Inflammatory macrophage treated with lipopolysaccharide for 4 hours (primary cell): Measurements from ENCODE around the gene GPR42.

Experiments
- DNase-seq: peaks from one replicate; pipeline ENCODE4 v3.0.0-alpha.2; 2020

Gene GPR42, protein sequence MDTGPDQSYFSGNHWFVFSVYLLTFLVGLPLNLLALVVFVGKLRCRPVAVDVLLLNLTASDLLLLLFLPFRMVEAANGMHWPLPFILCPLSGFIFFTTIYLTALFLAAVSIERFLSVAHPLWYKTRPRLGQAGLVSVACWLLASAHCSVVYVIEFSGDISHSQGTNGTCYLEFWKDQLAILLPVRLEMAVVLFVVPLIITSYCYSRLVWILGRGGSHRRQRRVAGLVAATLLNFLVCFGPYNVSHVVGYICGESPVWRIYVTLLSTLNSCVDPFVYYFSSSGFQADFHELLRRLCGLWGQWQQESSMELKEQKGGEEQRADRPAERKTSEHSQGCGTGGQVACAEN

DNA sequence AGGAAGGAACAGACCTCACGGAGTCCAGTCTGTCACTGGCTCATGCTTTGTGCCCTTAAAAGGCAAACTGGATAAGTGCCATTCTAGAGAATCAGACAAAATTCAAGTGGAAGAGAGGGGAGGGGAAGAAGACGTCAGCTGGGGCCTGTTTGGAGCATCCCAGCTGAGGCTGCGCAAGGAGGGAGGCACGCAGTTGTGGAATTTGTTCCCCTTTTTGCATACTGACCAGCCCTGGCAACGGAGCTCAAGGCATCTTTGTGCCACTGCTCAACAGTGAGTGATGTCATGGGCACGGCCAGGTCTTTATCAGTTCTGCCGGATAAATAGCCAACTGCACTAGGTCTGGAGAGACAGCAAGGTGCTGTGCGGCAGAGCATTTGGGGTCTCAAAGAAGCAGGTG lies at the start of gene GPR42:
TSS of gene GPR42 (plus strand) at position 347 of the 400 bp plus-strand sequence. CDS start 292 bp downstream, outside the sequence.
- no peak for DNase-seq

DNA sequence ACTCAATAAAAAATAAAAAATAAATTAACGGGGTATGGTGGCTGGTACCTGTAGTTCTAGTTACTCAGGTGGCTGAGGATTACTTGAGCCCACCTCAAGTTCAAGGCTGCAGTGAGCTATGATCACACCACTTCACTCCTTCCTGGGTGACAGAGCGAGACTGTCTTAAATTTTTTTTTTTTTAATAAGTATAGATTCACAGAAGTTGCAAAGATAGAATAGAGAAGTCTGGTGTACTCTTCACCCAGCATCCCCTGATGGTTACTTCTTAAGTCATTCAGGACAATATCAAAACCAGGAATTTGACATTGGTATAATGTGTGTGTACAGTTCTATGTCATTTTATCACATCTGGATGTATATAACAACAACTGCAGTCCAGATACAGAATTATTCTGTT lies 49.6 kb upstream of the GPR42 start:
- DNase-seq, result no peak

DNA sequence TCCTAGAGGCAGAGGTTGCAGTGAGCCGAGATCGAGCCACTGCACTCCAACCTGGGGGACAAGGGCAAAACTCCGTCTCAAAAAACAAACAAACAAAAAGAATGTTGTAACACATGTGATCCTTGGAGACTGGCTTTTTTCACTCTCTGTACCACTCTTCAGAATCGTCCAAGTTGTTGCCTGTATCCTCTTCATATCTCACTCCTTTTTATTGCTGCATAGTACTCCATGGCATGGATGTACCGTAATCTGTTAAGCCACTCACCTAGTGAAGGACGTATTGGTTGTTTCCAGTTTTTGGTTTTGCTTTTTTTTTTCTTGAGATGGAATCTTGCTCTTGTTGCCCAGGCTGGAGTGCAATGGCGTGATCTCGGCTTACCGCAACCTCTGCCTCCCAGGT lies 48.9 kb upstream of the GPR42 start:
- no peak for DNase-seq

DNA sequence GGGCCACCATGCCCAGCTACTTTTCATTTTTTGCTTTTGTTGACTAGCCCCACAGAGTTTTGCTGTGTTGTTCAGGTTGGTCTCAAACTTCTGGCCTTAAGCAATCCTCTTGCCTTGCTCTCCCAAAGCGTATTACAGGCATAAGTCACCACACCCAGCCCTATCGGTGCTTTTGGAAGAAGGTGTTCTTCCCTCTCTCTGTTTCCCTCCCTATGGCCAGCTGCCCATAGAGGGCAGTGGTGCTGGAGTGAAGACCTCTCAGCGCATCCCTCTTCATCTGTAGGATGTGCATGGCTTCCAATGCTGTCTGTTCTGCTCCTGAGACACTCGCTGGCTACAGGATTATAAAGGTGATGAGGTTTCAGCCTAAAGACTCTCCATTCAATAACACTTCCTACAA lies 43.2 kb upstream of the GPR42 start:
- DNase-seq, result peak; percentile 7

DNA sequence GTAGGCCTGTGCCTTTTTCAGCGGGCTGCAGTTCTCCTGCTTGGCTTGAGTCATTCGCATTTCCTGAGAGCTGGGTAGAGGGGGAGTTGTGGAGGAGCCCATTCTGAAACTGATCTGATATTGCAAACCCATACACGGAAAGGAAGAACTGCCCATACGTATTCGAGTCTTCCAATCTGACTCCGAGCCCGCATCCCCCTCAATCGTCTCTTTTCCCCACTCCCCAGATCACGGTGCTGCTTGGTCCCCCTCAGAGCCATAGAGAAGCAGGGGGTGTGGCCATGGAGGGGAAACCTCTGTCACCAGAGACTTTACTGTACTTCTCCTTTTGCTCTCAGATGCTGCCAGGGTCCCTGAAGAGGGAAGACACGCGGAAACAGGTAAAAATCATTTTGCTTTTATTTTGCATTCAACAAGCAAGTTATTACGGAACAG lies 42.0 kb upstream of the GPR42 start, which contains the start of gene CD22:
TSS of gene CD22 (plus strand) at position 337 of the 435 bp plus-strand sequence. CDS start 2,854 bp downstream, outside the sequence.
- peak; percentile 34 for DNase-seq

DNA sequence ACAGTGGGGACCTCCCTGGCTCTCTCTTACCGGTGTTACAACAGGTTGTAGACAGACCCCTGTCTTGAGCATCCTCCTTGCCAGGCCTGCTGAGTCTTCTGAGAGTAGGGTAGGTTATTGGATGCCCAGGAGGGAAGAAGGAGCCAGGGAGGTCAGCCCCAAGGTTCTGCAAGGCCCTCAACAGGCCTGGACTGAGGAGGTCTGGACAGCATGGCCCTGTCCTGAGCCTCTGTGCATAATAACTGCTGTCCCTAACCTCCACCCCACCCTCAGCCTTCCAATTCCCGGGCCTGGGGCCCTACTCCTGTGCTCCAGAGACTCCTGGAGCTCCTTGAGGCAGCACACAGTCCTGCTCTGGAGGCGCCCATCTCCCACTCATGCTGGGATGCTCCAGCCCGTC lies 41.5 kb upstream of the GPR42 start:
- no peak for DNase-seq

DNA sequence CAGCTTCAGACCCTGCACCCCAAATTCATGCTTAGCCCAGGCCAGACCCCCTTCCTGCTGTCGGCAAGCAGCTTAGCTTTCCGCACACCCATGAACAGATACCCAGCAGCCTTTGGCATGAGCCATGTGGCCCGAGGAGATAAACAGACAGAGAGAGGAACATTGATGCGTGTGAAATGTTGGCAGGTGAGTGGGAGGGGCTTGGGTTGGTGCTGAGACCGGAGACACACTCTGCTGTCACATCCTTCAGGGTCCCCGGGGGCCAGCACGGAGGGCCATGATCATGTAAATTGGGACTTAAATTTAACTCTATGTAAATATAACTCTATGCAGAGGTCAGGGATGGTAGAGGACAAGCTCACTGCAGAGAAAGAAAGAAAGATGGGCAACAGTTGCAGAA lies 40.4 kb upstream of the GPR42 start:
- DNase-seq, result no peak

DNA sequence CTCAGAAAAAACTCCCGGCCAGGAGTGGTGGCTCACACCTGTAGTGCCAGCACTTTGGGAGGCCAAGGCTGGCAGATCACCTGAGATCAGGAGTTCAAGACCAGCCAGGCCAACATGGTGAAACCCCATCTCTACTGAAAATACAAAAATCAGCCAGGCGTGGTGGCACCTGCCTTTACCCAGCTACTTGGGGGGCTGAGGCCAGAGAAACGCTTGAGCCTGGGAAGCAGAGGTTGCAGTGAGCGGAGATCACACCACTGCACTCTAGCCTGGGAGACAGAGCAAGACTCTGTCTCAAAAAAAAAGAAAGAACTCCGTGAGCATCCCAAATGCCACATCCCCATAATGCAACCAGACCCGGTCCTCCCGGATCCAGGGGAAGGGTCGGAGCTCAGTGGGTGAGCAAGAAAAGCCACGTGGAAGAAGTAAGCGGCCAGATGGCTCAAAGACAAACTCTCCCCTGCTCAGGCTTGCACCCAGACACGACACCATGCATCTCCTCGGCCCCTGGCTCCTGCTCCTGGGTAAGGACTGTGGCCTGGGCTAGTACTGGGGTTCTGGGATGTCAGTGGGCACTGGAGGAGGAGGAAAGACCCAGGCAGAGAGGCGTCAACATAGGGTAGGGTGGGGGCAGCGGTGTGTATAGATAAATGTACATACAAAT lies 39.2 kb upstream of the GPR42 start:
- no peak for DNase-seq

DNA sequence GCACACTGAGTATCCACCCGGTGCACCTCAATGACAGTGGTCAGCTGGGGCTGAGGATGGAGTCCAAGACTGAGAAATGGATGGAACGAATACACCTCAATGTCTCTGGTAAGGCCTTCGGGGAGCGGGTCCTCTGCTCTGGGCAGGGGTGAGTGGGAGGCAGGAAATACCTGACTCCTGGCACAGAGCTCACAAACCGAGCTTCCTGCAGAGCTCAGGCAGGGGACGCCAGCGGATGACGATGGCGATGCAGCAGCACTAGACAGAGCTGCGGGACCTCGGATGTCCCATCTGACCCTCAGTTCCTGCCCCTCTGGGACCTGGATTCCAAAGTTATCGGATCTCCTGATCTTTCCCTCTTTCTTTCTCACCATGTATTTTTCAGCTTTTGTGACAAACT lies 38.1 kb upstream of the GPR42 start:
- no peak for DNase-seq

DNA sequence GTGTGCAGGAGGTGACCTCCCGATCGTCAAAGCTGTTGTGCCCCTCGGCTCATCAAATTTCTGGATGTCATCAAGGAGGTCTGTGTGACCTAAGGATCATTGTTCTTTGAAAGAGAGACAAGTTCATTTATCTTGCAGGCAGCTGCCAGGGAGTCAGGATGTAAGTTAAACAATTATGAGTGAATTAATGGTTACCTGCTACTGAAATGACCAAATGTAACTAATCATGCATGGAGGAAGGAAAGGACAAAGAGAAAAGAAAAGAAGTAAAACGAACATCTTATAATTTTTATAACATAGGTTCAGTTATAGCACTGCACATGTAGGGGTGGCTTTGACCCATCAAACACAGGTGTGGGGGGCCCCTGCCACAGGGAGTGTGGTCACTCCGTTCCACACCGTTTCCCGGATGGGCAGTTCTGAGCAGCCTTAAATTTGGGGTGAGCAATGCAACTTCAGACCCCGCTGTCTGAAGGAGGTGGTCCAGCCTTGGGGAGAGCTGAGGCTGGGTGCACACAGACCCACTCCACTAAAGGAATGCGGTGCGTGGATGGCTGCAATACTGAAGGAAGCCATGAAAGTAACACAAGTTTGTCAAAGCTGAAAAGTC lies 36.6 kb upstream of the GPR42 start:
- no peak for DNase-seq

DNA sequence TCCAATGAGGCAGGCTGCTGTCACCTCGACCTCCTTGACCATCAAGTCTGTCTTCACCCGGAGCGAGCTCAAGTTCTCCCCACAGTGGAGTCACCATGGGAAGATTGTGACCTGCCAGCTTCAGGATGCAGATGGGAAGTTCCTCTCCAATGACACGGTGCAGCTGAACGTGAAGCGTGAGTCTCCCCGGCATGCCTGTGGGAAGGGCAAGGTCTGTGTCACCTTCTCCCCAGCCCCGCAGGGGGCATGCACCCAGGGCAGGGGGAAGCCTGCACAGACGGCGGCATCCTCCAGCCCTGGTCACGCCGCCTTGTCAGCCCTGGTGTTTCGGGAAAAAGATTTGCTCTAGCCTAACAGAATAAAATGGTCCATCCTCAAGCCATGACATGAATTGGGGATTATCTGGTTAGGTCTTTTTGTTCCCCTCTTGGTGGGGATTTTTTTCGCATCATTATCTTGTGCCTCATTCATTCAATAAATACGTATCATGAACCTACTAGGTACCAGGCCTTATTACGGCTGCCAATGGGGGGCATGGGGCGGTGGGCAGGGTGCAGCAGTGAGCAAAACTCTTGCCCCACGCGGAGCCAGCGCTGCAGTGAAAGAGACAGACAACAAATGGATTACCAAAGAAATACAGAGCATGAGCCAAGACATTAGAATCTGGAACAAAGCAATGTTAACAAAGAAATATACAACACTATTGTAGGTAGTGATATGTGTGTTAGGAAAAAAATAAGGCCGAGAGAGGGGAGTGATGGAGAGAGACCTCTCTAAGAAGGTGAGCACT lies 34.5 kb upstream of the GPR42 start:
- no peak for DNase-seq

DNA sequence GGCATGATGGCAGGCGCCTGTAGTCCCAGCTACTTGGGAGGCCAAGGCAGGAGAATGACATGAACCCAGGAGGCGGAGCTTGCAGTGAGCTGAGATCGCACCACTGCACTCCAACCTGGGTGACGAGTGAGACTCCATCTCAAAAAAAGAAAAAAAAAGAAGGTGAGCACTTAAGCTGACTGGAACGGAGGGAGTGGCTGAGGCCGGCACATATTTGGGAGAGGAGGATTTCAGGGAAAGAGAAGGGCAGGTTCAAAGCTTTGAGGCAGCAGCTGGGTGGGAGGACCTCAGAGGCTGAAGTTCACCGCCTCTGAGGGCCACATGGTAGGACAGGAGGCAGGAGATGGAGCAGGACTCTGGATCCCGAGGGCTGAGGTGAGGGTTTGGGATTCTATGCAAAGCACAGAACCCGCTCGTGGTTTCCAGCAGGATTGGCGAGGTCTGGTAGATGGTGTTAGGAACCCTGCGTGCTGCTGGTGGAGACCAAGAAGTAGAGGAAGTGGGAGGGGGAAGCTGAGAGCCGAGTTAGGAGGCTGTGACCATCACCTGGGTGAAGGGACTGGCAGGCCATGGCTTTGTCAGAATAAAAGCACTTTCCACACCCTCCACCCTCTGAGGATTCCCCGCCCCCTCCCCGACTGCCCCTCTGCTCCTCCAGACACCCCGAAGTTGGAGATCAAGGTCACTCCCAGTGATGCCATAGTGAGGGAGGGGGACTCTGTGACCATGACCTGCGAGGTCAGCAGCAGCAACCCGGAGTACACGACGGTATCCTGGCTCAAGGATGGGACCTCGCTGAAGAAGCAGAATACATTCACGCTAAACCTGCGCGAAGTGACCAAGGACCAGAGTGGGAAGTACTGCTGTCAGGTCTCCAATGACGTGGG lies 33.5 kb upstream of the GPR42 start:
- no peak for DNase-seq

DNA sequence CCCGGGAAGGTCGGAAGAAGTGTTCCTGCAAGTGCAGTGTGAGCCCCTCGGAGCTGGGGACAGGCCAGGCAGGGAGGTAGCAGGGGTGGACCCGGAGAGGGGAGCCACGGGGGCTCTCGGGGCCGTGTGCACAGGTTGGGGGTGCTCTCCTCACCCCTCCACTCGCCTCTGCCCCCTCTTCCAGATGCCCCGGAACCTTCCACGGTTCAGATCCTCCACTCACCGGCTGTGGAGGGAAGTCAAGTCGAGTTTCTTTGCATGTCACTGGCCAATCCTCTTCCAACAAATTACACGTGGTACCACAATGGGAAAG lies 32.9 kb upstream of the GPR42 start:
- DNase-seq, result no peak

DNA sequence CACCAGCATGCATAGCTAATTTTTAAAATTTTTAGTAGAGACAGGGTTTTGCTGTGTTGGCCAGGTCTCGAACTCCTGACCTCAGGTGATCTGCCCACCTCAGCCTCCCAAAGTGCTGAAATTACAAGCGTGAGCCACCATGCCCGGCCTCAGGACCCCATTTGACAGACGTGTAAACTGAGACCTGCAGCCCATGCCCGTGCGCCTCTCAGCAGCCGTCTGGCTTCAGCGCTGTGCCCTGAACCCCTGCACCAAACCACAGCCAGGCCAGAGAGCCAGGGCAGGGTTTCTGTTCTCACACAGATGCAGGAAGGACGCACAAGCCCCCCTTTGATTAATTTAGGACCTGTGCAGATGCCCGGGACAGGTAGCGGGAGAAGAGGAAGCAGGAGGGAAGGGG lies 30.4 kb upstream of the GPR42 start:
- no peak for DNase-seq

DNA sequence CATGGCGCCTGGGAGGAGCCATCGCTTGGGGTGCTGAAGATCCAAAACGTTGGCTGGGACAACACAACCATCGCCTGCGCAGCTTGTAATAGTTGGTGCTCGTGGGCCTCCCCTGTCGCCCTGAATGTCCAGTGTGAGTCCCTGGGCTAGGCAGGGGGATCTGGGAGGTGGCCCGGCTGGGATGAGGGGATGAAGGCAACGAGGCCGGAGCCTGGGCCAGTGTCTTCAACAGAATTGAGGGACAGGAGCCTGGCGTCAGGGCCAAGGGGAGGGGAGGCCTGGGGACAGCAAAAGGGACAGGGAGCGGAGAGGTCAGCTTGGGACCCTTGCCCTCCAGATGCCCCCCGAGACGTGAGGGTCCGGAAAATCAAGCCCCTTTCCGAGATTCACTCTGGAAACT lies 29.9 kb upstream of the GPR42 start:
- no peak for DNase-seq

DNA sequence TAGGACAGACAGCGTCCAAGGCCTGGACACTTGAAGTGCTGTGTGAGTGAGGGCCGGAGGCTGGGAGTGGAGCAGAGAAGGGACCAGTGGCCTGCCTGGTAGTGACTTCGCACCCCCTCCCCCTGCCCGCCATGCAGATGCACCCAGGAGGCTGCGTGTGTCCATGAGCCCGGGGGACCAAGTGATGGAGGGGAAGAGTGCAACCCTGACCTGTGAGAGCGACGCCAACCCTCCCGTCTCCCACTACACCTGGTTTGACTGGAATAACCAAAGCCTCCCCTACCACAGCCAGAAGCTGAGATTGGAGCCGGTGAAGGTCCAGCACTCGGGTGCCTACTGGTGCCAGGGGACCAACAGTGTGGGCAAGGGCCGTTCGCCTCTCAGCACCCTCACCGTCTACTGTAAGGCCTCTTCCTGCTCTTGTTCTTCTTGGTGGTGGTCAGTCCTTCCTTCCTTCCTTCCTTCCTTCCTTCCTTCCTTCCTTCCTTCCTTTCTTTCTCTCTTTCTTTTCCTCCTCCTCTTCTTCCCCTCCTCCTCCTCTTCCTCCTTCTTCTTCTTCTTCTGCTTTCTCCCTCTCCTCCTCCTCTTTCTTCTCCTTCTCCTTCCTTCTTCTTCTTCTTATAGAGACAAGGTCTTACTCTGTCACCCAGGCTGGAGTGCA lies 29.2 kb upstream of the GPR42 start:
- DNase-seq, result no peak

DNA sequence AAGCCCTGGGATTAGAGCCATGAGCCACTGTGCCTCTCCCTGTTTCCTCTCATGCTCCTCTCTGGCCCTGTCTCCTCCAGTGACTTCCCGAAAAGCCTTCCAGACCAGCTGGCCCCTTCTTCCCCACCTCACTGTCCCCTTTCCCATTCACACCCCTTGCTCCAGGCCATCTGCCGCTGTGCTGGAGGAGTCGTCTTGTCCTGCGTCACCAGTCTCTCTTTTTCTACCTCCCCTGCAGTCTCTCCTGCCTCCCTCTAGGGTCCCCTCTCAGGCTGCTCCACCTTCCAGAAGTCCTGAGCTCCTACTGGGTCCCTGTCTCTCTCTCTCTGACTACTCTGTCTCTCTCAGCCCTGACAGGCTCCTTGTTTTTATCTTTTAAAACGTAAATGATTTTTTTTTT lies 28.4 kb upstream of the GPR42 start:
- no peak for DNase-seq

DNA sequence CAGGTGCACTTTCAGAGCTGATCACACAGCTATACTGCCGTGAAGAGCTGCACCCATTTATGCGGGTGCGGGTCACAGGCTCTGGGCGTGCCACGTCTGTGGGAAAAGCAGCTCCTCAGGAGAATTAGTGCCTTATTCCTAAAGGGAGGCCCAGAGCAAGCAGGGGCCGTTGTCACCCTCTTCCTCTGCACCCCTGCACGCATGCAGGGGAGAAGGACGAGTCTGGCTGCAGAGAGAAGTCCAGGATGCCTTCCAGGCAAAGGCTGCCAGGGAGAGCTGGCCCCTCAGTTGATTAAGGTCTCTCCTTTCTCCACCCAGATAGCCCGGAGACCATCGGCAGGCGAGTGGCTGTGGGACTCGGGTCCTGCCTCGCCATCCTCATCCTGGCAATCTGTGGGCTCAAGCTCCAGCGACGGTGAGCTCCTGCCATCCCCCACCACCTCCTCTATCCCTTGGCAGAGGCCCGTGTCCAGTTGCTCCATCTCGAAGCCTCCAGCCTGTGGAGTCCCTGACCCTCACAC lies 26.3 kb upstream of the GPR42 start:
- DNase-seq, result no peak

DNA sequence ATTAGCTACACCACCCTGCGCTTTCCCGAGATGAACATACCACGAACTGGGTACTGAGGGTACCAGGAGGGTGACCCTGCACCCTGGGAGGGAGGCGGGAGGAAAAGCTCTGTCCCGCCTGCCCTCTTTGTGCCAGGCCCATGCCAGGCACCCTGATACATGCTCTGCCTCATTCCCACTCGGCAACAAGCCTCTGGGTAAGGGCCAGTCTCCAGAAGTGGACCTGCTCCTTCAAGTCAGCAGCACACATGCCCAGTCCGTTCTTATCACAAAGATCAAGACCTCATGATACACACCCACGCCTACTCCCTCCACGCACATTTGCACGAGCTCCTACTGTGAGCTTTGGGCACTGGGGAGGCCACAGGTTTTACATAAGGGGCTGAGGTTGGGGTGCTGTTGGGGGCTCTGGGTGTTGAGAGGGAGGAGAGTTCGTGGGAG lies 25.2 kb upstream of the GPR42 start:
- DNase-seq, result no peak

DNA sequence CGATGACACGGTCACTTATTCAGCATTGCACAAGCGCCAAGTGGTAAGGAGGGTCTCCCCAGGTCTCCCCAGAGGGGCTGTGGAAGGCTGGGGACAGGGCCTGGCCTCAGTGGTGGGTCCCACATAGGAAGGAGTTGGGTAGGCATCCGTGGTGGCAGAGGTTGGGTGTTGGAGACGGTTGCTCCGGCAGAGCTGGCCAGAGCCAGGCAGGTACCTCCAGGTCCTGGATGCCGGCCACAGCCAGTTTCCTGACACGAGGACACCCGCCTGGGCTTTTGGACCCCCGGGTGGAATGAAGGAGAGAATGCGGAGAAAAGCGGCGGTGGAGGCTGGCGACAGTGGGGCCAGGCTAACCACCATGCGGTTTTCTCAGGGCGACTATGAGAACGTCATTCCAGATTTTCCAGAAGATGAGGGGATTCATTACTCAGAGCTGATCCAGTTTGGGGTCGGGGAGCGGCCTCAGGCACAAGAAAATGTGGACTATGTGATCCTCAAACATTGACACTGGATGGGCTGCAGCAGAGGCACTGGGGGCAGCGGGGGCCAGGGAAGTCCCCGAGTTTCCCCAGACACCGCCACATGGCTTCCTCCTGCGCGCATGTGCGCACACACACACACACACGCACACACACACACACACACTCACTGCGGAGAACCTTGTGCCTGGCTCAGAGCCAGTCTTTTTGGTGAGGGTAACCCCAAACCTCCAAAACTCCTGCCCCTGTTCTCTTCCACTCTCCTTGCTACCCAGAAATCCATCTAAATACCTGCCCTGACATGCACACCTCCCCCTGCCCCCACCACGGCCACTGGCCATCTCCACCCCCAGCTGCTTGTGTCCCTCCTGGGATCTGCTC lies 24.4 kb upstream of the GPR42 start:
- peak; percentile 73 for DNase-seq
